HG03469 (cell line): ENCODE data around the gene PEPD.

Source experiments
- ATAC-seq: cut with Tn5 transposase; IDR thresholded peaks from one replicate; pipeline ENCODE4 v1.9.1; 2021; ENCODE audit warnings: mild to moderate bottlenecking, moderate library complexity, moderate number of reproducible peaks; ENCODE audit not compliant: unreplicated experiment

Gene PEPD

DNA sequence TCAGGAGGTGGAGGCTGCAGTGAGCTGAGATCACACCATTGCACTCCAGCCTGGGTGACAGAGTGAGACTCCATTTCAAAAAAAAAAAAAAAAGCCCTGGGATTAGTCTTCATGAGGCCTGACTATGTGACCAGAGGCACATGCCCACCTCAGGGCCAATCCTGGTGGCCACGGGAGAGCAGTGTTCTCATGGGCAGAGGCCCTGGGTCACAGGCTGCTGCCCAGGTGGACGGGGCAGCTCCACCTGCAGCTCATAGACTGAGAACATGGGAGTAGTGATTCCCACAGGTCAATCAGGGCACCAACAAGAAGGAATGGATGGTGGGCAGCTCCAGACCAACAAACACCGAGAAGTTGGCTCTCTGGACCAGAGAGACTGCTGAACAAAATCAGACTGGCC, 26.1 kb upstream of the PEPD start:
- no peak for ATAC-seq

DNA sequence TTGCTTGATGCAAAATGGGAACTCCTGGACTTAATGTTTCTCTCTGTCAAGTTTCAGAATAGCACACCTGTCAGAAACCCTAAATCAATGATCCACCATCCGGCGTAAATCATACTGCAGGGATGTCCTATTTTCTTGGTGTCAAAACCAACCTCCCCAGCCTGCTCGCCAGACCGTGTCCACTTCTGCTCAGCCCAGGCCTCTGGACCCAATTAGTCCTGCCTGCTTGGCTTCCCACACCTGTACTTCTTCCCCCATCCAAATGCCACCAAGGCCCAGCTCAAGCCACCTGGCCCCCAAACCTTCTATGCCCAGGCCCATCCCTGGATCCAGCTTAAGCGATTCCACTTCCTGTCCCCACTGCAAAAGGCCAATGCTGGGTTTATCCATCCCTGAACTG, 25.1 kb upstream of the PEPD start:
- no peak for ATAC-seq

DNA sequence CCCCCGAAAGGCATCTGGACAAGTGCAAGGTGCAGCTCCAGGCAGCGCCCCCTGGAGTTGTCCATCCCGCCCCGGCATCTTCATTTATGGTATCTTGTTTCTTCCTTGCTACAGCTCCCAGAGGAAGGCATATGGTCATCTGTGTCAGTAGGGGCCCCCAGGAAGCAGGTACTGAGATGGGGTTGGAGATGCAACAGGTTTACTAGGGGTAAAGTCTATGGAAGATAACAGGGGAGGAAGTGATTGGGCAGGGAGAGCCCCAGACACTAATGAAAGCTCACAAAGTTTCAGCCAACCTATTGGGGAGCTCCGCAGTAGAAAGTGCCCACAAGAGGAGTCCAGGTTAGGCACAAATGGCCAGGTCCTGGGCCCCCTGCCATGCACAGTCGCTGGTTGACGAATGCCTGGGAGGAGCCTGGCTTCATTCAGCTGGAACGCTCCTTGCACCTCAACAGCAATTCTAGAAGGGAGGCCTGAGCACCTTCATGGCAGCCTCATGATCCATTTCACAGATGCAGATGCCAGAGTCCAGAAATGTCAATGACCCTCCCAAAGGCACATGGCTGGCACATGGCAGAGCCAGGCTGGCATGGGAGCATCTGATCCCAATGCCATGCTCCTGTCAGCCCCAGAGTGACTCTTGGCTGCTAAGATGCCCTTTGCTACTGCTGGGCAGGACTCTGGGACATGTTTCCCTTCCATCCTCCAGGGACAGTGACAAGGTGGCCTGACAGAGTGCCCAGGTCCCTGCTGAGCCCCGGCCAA, 23.8 kb upstream of the PEPD start:
- ATAC-seq = no peak

DNA sequence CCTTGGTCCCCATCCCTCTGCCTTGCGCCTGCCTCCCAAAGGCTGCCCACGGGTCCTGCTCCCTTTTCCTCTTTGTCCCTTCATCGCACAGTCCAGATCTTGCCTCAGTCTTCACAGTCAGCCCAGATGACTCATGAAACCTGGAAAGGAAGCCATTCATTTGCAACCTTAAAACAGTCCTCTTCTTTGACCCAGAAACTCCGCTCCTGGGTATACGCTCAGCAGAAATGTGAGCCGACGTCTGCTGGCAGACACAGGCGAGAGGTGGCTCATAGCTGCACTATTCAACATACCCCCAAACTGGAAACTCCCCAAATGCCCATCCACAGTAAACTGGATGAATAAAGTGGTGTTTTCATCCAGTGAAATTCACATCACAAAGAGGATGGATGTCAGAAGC, 13.6 kb upstream of the PEPD start:
- no peak for ATAC-seq

DNA sequence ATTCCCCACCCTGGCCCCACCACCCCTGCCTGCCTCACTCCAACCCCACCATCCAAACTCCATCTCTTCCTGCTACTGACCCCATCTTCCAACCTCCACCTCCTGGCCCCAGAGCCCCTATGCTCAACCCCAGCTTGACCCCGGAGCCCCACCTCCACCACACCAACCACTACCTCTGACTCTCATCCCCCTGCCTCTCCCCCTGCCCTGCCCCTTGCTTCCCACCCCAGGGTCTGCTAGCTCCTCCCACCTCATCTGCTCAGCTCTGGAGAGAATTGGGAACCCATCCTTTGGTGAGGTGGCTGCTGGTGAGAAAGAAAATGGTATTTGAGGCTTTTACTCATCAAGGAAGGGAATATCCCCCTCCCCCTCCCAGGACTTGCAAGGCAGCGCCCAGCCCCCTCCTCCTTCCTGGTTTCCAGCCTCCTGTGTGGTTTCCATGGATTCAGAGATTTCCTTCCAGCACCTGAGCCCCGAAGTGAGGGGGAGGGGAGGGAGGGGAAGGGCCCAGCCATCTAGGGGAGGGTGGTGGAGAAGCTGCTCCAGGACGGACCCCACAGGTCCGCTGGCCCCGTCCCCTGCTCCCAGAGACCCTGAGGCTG, 11.4 kb upstream of the PEPD start:
- no peak for ATAC-seq

DNA sequence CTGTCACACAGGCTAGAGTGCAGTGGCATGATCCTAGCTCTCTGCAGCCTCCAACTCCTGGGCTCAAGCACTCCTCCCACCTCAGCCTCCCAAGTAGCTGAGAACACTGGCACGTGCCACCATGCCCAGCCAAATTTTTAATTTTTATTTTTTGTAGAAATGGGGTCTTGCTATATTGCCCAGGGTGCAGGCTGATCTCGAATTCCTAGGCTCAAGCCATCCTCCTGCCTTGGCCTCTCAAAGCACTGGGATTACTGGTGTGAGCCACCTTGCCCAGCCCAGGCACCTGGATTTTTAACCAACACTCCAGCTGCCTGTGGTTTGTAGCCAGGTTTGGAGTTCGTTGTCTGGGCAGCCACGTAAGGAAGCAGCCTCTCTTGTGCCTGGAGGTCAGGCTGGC, 9.3 kb upstream of the PEPD start:
- no peak for ATAC-seq

DNA sequence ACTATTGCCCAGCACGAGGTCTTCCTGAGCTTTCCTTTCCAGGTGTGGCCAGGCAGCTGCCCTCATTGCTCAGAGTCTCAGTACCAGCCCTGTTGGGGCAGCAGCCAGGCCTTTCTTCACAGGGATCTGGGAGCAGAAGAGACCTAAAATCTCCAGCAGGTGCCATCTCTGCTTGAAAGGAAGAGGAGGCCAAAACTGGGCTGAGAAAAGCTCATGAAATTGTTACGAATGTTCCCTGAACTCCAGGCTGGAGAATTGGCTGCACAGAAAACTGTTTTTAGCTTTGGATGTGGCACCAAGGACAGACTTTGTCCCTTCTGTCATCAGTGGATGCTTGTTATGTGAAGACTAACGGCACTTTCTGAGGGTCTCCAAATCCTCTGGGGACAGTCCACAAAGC, 8.7 kb upstream of the PEPD start:
- no peak for ATAC-seq

DNA sequence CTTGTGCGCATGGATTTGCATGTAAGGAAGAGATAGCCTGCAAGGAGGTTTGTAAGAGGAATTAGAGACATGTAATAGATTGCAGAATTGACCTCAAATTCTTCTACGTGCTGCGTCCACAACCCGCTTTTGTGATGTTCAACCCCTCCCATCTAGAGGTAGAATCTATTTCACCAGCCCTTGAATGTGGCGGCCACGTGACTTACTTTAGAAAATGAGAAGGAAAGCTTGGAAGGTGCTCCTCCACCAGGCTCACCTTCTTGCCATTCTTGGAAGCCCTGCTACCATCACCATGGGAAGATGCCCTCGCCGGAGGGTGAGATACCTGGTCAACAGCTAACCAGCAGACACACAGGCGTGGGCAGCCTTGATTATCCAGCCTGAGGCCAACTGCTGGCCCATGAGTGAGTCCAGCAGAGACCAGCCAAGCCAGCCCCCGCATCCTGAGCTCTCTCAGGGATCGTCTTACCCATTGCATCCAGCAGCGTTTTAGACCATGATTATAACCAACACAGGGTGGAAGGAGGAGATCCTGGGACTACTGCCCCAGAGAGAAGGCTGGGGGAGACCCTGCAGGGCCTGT, 7.6 kb upstream of the PEPD start:
- no peak for ATAC-seq

DNA sequence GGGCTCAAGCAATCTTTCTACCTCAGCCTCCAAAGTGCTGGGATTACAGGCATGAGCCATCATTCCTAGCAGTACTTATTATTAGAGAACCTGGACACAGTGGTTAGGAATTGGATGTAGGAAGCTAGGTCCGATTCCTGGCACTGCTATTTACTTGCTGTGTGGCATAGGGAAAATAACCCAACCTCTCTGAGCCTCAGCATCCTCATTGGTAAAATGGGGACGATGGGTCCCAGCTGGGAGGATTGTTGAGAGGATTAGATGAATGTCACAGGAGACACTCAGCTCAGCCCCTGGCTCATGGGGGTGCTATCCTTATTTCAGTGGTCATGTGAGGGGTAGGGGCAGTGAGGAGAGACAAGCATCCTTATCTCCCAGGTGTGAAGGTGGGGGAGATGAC, 6.8 kb upstream of the PEPD start:
- ATAC-seq = no peak

DNA sequence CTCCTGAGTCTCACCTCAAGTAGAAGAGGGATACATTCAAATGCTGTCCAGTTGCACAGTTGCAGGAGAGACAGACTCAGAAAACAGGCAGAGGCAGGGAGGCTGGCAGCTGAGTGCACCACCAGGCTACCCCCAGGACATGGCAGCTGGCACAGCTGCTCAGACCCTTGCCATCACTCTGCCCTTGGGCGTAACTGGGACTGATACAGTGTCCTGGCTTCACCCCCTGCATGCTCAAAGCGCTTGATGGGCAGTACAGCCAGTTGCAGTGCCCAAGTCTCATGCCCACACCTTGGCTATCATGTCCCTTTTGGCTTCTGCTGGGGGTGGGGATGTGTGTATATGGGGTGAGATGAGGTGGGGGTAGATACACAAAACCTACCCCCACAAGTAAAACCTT, 5.5 kb upstream of the PEPD start:
- no peak for ATAC-seq

DNA sequence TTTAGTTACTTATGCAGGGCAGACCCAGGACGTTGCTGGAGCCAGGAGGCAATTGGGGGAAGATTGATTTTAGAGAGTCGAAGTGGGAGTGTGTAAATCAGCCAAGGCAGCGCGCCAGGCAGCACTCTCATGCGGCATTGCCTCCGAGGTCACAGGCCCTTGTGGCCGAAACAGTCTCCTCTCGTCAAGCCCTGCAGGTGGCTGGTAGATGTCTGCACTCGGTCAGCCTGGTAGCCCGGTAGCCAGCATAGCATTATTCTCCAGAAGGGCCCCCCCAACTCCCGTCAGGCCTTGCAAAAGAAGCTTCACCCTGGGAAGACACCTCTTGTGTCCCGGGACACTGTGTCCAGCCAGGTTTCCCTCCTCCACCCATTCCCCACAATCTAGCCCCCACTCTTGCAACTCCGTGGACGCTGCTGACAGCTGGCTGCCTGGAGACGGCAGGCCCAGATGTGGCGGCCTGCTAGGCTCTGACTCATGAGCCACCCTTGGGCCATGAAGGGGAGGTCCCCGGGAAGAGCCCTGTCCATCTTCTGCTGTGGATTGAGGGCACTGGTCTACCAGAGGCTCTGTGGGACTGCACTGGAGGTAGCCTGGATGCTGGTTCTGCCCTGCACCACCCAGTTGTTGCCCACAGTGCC, 2.6 kb upstream of the PEPD start:
- ATAC-seq = no peak

DNA sequence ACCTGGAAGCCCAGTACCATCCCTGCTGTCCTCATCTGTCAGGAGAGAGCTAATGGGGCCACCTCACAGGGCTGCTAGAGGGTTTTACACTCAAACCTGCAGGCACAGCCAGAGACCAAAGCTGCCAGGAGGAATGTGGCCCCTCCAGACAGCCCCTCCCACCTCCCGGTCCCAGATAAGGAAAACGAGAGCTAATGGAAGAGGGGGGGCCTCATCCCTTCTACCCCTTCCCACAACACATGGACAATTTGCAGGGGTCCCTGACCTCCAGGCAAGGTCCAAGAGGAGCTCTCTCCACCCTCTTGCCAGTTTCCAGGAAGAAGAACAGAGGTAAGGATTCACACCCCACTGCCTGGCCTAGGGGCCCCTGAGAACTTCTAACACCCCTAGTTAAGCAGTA, 1.6 kb upstream of the PEPD start:
- ATAC-seq = no peak

DNA sequence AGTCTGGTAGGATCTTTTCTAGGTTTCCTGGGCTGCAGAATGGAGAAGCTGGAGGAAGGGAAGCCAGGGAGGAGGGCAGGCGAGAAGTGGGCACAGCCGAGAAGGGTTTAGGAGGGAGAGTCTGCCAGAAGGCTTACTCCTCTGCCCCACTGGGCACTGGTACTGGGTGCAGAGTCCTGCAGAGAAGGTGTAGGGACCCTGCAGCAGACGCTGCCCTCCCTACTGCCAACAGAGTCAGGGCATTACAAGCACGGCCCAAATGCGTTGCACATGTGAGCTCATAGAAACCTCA, 726 bp upstream of the PEPD start:
- ATAC-seq = no peak

DNA sequence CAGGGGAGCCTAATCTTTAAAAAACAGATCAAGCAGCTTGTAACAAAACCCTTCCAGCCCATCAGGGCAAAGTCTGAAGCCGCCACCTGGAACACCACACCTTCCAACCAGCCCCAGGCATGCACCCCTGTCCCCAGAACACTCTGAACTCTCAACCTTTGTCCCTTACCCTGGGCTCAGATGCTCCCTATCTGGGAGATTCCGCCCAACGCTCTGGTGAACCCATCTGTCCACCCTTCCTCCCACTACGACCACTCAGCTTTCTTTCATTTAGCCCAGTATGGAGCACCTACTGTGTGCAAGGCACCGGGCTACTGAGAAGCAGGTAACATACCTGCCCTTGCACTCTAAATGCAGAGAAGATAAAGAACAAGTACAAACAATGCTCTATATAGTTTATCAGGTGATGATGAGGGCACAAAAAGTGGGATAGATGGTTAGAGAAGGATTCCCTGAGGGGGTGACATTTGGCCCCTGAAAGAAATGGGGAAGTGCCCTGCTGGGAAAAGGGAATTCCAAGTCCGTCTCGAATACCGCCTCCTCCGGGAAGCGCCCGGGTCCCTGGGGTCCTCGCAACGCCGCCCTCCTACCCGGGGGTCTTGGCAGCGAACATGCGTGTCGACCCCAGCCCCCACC, 629 bp downstream of the PEPD start:
- no peak for ATAC-seq

DNA sequence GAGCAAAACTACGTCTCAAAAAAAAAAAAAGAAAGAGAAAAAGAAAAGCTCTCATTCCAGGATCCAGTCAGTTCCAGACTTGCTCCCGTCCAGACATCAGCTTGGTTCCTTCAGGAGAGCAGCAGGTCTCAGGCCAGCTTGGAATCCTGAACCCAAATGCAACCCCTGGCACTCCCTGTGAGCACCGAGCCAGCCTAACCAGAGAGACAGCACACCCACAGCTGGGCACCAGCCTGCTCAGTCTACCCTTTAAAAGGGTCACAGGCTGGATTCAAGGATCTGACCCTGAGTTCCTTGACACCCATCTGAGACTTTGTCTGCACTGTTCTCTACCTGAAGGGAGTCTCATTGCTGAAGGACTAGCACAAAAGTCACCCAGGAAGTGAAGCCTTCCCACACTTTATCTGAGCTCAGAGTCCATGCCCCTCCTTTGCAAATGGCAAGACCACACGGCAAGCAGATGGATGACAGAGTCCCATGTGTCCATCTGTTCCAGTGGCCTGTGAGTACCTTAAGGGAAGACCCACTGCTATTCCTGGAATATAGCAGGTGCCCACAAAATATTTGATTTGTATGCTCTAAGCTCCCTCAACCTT, 1.4 kb downstream of the PEPD start:
- no peak for ATAC-seq

DNA sequence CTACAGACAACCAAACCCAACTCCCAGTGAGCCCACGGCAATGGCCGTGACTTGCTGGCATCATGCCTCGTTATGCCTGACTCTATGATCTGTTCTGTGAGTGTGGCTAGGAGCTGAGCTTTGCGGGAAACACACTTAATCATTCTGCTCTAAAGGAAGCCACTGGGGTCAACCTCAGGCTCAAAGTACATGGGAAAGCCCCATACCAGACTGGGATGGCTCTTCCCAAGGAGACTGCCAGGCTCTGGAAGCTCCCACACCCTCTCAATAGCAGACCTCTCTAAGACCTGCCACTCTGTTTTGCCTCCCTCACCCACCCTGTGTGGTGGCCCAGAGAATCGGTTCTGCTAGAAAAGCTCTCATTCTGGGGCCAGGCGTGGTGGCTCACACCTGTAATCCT, 2.2 kb downstream of the PEPD start:
- ATAC-seq = no peak

DNA sequence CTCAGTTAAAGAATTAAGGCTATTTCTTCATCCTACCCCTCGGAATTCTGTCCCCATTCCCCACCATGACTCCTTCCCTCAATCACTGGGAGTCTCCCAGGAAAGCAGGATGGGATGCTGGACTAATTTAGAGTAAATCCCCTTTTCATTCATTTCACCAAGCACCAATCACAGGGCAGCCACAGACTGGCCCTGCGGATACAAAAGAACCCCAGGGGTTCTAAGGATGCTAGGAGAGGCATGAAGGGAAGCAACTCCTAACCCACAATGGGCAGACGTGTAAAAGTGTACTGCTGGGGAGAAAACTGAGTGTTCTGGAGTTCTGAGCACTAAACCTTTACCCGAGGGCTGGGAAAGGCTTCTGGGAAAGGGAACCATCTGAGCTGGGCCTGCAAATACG, 3.0 kb downstream of the PEPD start:
- ATAC-seq = no peak

DNA sequence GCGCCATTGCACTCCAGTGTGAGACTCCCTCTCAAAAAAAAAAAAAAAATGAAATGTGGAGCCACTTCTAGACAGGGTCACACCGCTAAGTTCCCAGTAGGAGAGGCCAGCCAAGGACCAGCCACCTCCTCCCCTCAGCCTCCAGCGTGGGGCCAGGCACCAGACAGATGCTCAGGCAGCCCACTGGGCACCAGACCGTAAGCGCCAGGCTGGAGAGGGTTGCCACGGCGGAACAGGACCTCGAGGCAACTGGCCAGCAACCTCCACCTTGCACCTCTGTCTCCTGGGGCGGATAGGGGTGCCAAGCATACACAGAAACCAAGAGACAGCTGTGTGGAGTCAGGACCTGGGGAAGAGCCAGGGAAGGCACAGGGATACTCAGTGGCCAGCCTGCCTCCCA, 3.7 kb downstream of the PEPD start:
- ATAC-seq = no peak

DNA sequence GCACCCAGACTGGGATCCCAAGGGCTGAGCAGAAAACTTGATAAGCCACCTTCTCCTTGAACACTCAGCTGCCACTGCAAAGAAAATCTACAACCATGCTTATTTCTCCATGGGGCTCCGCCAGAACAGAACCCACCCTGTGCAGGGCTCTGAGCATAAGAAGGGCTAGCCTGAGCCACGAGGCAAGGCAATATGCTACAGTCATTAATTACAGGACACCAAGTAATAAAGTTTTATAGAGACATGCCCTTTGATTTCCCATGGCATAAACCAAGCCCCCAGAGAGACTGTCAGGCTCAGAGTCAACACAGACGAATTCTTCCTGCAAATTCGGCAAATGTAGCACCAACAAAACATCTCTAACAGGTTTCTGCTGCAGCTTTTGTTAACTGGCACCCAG, 5.7 kb downstream of the PEPD start:
- ATAC-seq = no peak

DNA sequence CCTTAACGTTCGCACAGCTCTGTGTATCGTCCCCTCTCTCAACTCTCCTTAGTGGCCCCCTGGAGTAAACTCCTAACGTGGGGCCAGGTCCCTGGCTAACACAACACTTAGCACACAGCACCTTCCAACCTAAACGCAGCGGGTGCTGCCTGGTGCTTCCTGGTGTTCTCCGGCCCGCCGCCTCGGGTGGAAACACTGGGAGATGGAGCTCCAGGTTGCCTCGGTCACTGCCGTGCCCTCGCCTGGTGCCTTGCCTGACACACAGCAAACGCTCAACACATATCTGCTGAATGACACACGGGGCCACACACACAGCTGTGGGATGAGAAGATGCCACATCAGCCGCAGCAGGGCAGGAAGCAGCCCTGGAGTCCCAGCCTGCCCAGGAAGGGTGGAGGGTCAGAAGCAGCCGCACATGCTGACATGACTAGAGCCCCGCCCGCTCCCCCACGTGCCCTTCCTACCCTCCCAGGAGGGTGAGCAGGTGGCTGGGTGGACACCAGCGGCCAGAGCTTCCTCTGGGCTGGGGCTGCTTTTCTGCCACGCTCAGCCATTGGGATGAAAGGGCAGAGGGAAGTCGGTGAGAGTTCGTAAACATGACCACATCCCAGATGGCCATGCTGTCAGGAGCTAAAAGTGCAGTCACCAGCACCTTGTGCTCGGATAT, 6.6 kb downstream of the PEPD start:
- no peak for ATAC-seq

DNA sequence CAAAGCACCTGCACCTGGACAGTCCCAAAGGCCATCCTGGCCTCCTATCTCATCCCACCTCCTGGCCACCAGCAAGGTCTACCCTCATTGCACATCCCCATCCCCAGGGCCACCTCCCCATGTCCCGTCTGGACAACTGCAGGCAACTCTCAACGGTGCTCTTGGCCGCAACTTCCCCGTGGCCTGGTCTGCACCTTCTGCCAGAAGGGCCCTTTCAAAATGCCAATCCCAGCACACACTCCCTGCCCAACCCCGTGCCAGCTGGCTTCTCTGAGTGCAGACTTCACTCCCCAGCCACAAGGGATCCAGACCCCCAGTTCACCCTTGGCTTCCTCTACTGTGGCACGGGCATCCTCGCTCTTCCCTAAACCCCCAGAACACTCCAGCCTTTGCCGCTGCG, 8.2 kb downstream of the PEPD start:
- no peak for ATAC-seq
